Activated CD8-positive, alpha-beta memory T cell treated with anti-CD3 and anti-CD28 coated beads, Interleukin-2, amount 10 ng/mL, durations not matched to agents 7 days and 5 days (primary cell): Measurements from ENCODE around the gene MPL. TPM values are rescaled to one million over a fixed set of nuclear protein-coding genes. Genes with fewer than 3 reads are reported as not detected.
A peak's percentile ranks its signal among the peaks of the same experiment; 100 is the strongest.
"Not testable (repeated sequence)": the region's sequence is repeated elsewhere in the genome, so short reads cannot be mapped to it uniquely, and the experiment has no call there.

Source experiments
- ATAC-seq: fragments of 150-1000 bp; cut with Tn5 transposase; one replicate; pipeline ENCODE4 v1.10.0; 2021; ENCODE audit warnings: moderate library complexity
- CTCF ChIA-PET: fragments of 350-600 bp; sonication (Branson Sonifier 250); formaldehyde crosslinking; loops from one replicate; lab custom pipeline; 2021; ENCODE audit warnings: antibody characterized with exemption; lab: Charles Lee
- DNase-seq: peaks from one replicate; pipeline ENCODE4 v3.0.0-alpha.2; 2020
- H3K27ac Mint-ChIP-seq: one replicate; pipeline ENCODE4 v1.8.0; 2021; ENCODE audit warnings: mild to moderate bottlenecking, mixed read lengths
- H3K27me3 Mint-ChIP-seq: one replicate; pipeline ENCODE4 v1.8.0; 2021; ENCODE audit warnings: mixed read lengths
- H3K36me3 Mint-ChIP-seq: one replicate; pipeline ENCODE4 v1.8.0; 2021; ENCODE audit warnings: mild to moderate bottlenecking, mixed read lengths
- H3K4me1 Mint-ChIP-seq: one replicate; pipeline ENCODE4 v1.8.0; 2021; ENCODE audit warnings: mixed read lengths
- H3K4me3 Mint-ChIP-seq: one replicate; pipeline ENCODE4 v1.8.0; 2021; ENCODE audit warnings: mild to moderate bottlenecking, moderate library complexity, mixed read lengths
- H3K9me3 Mint-ChIP-seq: one replicate; pipeline ENCODE4 v1.8.0; 2022; ENCODE audit warnings: low read depth, mixed read lengths
- microRNA-seq: library from miRNA; unstranded; fragments of <30 nt; microRNA quantifications from one replicate; pipeline ENCODE4 v1.2.0, GENCODE V29; 2022
- total RNA-seq, 2 experiments: library from RNA; stranded (reverse); gene quantifications; one replicate each; pipeline ENCODE4 v1.2.3, GENCODE V29; 2021

Gene MPL
- total RNA-seq, 2 experiments from 2014 or later, result not detected

GRCh38 chr1:43388613-43389012 is 51.0 kb downstream of the MPL start:
- Mint-ChIP-seq H3K36me3 (peaks cover 30% of the 10 kb centered on the region), H3K4me3 (peak overlapping the region; percentile 100), H3K4me1 (peaks cover 35% of the 10 kb centered on the region), H3K27me3 (no peaks in the 10 kb centered on the region), H3K27ac (peak overlapping the region; percentile 33), H3K9me3 (no peaks in the 10 kb centered on the region)
- no peak for DNase-seq
- ATAC-seq, result no peak
- CTCF ChIA-PET, result interaction anchor here (1.1 to 3.3 kb wide), 3 partner anchors 20 to 162 kb away, joined by 3 to 12 read pairs (median 7); partner anchors contain the start of gene ELOVL1

GRCh38 chr1:43389326-43390313 is 52.0 kb downstream of the MPL start, which contains the start of the genes MED8 and SZT2:
Gene MED8, minus strand, starts transcription at chr1:43389800. Its CDS starts 36 bp downstream, at chr1:43389764.
Gene SZT2, plus strand, starts transcription at chr1:43389899. Its CDS starts 70 bp downstream, at chr1:43389969.
- CTCF ChIA-PET, result interaction anchor here (1.0 to 3.3 kb wide), 5 partner anchors 21 to 163 kb away, joined by 3 to 12 read pairs (median 4); partner anchors contain the start of gene ELOVL1
- Mint-ChIP-seq H3K27me3 (no peaks in the 10 kb centered on the region), H3K36me3 (peaks cover 25% of the 10 kb centered on the region), H3K9me3 (no peaks in the 10 kb centered on the region), H3K4me3 (peak within 1 kb of the TSS; percentile 100), H3K4me1 (peaks cover 35% of the 10 kb centered on the region), H3K27ac (peak within 1 kb of the TSS; percentile 97)
- ATAC-seq, result peak; percentile 95
- peak; percentile 96 for DNase-seq

- Mint-ChIP-seq H3K27ac (no peak overlapping the region), H3K4me3 (no peak overlapping the region), H3K27me3 (no peaks in the 10 kb centered on the region), H3K4me1 (peaks cover 33% of the 10 kb centered on the region), H3K9me3 (no peaks in the 10 kb centered on the region), H3K36me3 (peaks cover 2% of the 10 kb centered on the region)
- CTCF ChIA-PET, result interaction anchor here (1.1 to 1.6 kb wide), 2 partner anchors 22 to 166 kb away, joined by 3 to 5 read pairs; no protein-coding TSS in a partner anchor
- DNase-seq (no peak), ATAC-seq (no peak)
Measured at GRCh38 chr1:43392702-43393101, 55.1 kb downstream of the MPL start.

- Mint-ChIP-seq H3K4me3 (no peak overlapping the region), H3K27me3 (no peaks in the 10 kb centered on the region), H3K36me3 (no peaks in the 10 kb centered on the region), H3K9me3 (no peaks in the 10 kb centered on the region), H3K27ac (no peak overlapping the region), H3K4me1 (peaks cover 9% of the 10 kb centered on the region)
- no peak for ATAC-seq
- CTCF ChIA-PET, result no interaction called here
- DNase-seq, result no peak
Measured at GRCh38 chr1:43395523-43395922, 57.9 kb downstream of the MPL start.

- ATAC-seq (no peak), DNase-seq (no peak)
- Mint-ChIP-seq H3K9me3 (no peaks in the 10 kb centered on the region), H3K27me3 (no peaks in the 10 kb centered on the region), H3K4me1 (peaks cover 4% of the 10 kb centered on the region), H3K36me3 (no peaks in the 10 kb centered on the region), H3K27ac (no peak overlapping the region), H3K4me3 (no peak overlapping the region)
- CTCF ChIA-PET, result interaction anchor here (1.0 kb wide), 1 partner anchor 18 kb away, joined by 4 read pairs; no protein-coding TSS in a partner anchor
Measured at GRCh38 chr1:43396059-43396458, 58.4 kb downstream of the MPL start.

- CTCF ChIA-PET, result no interaction called here
- Mint-ChIP-seq H3K4me3 (no peak overlapping the region), H3K36me3 (no peaks in the 10 kb centered on the region), H3K9me3 (no peaks in the 10 kb centered on the region), H3K27ac (no peak overlapping the region), H3K27me3 (no peaks in the 10 kb centered on the region), H3K4me1 (no peaks in the 10 kb centered on the region)
- ATAC-seq (no peak), DNase-seq (no peak)
Measured at GRCh38 chr1:43398227-43398626, 60.6 kb downstream of the MPL start.

- not testable (repeated sequence) for H3K4me1 Mint-ChIP-seq, H3K27me3 Mint-ChIP-seq, DNase-seq, H3K36me3 Mint-ChIP-seq, H3K4me3 Mint-ChIP-seq, H3K9me3 Mint-ChIP-seq, H3K27ac Mint-ChIP-seq, ATAC-seq
- CTCF ChIA-PET, result interaction anchor here (0.9 kb wide), 1 partner anchor 52 kb away, joined by 3 read pairs; no protein-coding TSS in a partner anchor
Measured at GRCh38 chr1:43400441-43400840, 62.8 kb downstream of the MPL start.

GRCh38 chr1:43402089-43402865 is 64.7 kb downstream of the MPL start:
- DNase-seq, result no peak
- no peak for ATAC-seq
- CTCF ChIA-PET, result no interaction called here
- H3K4me3 Mint-ChIP-seq, result no peak overlapping the region
- no peaks in the 10 kb centered on the region for H3K27me3 Mint-ChIP-seq
- H3K9me3 Mint-ChIP-seq, result no peaks in the 10 kb centered on the region
- H3K4me1 Mint-ChIP-seq, result no peaks in the 10 kb centered on the region
- no peak overlapping the region for H3K27ac Mint-ChIP-seq
- peaks cover 19% of the 10 kb centered on the region for H3K36me3 Mint-ChIP-seq

Small RNA genes lying within 50 kb of the gene (microRNA-seq; reads per million reads assigned to microRNA genes)
- not detected for gene MIR6734

Other genes with a start within 250 kb of the MPL start
- gene EBNA1BP2, start 165.5 kb upstream of the MPL start, total RNA-seq, result 10 to 100 TPM; 60.0 to 68.7 TPM
- gene CFAP57, start 165.5 kb upstream of the MPL start, total RNA-seq, result under 1 TPM; 0.09 TPM
- gene TMEM125, start 67.8 kb upstream of the MPL start, total RNA-seq, result not detected
- not detected for gene C1orf210, start 52.2 kb upstream of the MPL start, total RNA-seq
- 1 to 10 TPM in 1 of 2 experiments, under 1 TPM in 1; 0.55 to 1.9 TPM for gene TIE1, start 36.8 kb upstream of the MPL start, total RNA-seq
- gene CDC20, start 21.2 kb downstream of the MPL start, total RNA-seq, result 100 to 1,000 TPM; 188 to 194 TPM
- 10 to 100 TPM; 64.4 to 74.2 TPM for gene ELOVL1, start 30.2 kb downstream of the MPL start, total RNA-seq
- 10 to 100 TPM; 38.7 to 43.6 TPM for gene MED8, start 52.0 kb downstream of the MPL start, total RNA-seq
- gene SZT2, start 52.1 kb downstream of the MPL start, total RNA-seq, result 10 to 100 TPM; 52.2 to 60.2 TPM
- 1 to 10 TPM; 7.1 to 8.0 TPM for gene HYI, start 116.1 kb downstream of the MPL start, total RNA-seq
- under 1 TPM; 0.23 to 0.41 TPM for gene PTPRF, start 193.1 kb downstream of the MPL start, total RNA-seq